Inflammatory macrophage treated with lipopolysaccharide for 4 hours (primary cell): Measurements from ENCODE around the gene FRMPD4.
"Not testable (repeated sequence)": the region's sequence is repeated elsewhere in the genome, so short reads cannot be mapped to it uniquely, and the experiment has no call there.

ENCODE experiments used
- DNase-seq: peaks from one replicate; pipeline ENCODE4 v3.0.0-alpha.2; 2020

The FRMPD4 gene

DNA sequence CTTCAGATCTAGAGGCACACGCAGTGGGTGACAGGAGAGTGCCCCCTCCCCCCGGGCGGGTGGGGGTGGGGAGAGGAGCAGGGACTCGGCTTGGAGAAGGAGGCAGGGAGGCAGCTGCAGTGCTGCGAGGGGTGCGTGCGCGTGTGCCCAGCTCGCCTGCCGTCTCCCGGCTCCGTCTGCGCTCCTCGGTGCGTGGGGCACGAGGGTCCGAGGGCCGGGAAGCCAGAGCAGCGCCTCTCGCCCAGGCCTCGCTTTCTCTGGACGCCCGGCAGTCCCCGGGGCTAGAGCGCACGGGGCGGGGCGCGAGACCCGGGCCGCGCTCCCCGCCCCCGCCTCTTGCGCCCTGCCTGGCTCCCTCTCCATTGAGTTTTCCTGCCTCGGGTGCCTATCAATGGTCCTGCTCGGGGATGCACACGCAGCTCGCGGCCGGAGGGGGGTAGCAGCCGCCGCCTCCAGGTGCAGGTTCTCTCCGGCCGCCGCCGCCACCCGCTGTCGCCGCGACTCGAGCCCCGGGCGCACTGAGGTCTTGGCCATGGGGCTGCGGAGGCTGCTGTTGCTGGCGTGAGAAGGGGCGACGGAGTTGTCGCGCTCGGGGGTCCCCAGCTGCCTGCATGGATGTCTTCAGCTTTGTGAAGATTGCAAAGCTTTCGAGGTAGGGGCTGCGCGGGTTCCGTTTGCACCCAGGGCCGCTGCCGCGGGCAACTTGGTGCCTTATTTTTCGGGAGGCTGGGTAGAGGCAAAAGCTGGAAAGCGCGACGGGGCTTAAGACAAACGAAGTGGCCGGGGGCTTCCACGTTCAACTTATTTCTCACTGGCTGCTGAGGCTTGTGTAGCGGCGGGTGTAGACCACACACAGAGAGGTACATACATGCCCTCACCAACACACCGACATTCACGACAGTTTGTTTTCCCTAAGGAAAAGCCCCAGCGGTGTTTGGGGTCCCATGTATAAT, at the start of gene FRMPD4:
FRMPD4 (plus strand) TSS at position 113 of the 953 bp plus-strand sequence; CDS start at position 612, 499 bp downstream.
- no peak for DNase-seq

DNA sequence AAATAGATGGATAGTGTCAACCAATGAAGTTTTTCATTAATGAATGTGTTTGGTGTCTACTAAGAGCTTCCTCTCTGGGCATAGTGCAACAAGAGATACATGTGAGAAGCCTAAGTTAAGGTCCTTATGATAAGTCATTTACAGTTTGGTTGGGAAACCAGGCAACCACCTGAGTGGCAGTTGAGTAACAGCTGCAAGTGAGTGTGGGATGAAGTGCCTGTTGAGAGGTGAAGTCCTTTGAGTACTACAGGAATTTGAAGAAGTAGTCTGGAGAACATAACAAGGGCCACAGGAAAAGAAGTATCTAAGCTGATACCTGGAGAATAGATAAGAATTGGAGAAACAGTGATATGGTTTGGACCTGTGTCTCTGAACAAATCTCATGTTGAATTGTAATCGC, 48.5 kb upstream of the FRMPD4 start:
- DNase-seq, result no peak

DNA sequence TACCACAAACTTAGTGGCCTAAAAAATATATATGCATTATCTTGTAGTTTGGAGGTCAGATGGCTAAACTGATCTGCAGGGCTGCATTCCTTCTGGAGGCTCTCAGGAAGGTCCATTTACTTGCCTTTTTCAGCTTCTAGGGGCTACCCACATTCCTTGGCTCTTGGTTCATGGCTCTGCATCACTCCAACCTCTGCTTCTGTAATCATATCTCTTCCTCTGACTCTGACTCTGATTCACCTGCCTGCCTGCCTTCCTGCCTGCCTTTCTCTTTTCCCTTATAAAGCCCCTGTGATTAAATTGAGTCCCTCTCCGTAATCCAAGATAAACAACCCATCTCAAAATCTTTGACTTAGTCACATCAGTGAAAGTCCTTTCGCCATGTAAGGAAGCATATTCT, 25.0 kb upstream of the FRMPD4 start:
- DNase-seq, result no peak

GRCh38 chrX:12115377-12115776, 22.9 kb upstream of the FRMPD4 start:
- no peak for DNase-seq

DNA sequence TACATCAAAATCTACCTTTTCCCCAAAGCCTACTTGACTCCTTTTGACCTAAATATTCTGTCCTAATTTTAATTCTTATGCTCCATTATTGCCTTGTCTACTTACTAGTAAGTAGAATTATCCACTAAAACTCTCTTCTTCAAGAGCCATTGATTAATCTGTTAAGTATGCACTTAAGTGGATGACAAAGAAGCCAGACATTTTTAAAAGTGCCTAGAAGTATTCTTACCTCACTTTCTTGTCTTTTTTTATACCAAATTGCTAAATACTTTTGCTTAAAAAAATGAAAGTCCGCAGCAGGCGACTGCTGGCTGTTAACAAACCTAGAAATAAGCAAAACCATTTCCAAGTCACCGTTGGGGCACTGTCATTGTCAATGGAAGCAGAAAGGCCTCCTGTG, 20.1 kb upstream of the FRMPD4 start:
- no peak for DNase-seq

DNA sequence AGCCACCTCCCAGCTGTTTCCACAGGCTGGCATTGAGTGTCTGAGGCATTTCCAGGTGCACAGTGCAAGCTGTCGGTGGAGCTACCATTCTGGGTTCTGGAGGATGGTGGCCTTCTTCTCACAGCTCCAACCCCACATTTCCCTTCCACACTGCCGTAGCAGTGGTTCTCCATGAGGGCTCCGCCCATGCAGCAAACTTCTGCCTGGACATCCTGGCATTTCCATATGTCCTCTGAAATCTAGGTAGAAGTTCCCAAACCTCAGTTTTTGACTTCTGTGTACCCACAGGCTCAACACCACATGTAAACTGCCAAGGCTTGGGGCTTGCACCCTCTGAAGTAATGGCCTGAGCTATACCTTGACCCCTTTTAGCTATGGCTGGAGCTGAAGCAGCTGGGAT, 10.3 kb upstream of the FRMPD4 start:
- DNase-seq, result no peak

DNA sequence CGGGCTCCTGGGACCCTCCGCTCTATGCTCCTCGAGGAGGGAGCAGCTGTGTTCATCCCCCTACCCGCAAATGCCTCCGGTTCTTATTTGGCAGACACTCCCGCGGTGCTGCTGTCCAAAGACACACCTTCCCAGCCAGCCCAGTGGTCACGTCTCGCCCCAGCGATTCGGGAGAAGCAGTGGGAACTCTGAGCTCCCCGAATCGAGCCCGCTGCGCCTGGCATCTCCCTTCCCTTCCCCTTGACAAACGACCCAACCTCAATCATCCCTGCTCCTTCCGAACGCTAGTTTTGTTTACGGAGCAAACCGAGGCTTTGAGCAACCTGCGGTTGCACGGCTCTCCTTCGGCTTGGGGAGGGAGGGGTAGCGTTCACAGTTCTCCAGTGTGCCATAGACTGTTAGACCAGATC, 317 bp upstream of the FRMPD4 start:
- DNase-seq, result no peak

DNA sequence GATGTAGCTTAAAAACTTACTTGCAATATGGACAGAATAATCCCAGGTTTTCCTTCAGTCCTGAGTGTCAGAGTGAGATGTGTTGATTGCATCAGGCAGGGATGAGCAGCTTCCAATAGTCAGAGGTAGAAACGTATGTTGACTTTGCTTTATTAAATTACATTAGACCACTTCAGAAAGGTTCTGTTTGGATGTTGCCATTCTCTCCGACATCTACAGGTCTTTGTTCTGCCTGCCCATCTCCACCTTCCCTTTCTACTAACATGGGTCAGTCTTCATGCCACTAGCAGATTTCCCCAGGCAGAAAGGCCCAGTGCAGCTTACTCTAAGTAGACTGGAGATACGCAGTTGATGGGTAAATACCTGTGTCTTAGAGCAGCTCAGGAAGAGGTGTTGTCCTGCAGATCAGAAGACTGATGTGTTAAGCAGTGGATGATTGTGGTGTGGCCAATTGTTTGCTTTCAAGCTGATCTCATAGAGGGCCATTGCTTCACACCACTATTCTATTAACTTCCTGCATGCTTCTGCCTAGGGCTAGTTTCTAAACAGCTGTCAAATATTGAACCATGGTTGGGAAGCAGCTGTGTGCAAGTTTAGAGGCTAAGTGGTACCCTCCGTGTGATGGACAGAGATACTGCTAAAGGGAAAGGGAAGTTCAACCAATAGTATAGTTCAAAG, 1.8 kb downstream of the FRMPD4 start:
- DNase-seq, result no peak

DNA sequence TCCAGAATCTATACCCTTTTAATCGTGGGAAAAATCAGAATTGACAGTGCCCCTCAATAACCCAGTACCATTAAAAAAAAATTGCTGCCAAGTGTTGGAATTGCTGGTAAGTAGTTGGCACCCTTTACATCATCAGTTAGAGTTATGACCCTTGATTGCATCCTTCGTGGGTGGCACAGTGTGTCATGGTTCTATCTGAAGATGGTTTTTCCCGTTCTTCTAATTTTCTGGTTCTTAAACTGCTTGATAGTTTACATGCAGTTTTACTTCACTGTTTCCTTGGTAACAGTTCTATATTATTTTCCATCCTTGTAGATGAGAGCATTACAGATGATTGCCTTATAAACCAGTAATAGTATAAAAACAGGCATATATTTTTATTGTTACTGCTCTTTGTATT, 3.2 kb downstream of the FRMPD4 start:
- DNase-seq, result no peak

DNA sequence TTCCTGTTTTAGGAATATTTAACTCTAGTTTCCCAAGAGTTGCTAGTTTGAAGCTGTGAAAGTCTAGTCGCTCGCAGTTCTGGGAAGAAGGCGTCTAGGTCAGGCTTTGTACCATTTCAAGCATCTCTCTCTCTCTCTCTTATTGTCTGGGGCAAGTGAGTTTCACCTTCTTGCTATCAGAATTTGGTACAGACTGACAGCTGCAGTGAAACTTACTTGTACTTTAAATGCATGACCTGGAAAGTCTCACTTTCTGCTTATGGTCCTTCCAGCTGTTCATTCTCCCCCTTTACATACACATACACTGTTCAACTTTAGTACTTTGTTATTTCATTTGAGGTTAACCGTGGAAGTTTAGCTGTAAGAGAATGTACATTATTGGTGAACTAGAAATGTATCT, 4.4 kb downstream of the FRMPD4 start:
- DNase-seq, result no peak

DNA sequence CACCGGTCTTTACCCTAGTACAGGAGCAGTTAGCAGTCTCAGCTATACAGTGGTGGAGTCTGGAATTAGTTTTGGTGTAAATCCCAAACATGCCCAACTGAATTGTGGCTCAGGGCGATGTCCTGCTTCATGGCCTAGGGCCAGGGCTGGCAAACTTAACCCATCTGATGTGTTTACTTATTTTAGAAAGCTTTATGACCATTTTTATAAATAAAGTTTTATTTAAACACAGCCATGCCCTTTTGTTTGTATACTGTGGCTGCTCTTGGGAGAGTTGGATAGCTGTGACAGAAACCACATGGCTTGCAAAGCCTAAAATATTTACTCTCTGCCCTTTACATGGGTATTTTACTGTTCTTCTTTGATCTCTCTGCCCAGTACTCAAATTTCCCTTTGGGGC, 7.1 kb downstream of the FRMPD4 start:
- no peak for DNase-seq

- DNase-seq, result no peak
These were observed 11.6 kb downstream of the FRMPD4 start for GRCh38 chrX:12149670-12150407.

DNA sequence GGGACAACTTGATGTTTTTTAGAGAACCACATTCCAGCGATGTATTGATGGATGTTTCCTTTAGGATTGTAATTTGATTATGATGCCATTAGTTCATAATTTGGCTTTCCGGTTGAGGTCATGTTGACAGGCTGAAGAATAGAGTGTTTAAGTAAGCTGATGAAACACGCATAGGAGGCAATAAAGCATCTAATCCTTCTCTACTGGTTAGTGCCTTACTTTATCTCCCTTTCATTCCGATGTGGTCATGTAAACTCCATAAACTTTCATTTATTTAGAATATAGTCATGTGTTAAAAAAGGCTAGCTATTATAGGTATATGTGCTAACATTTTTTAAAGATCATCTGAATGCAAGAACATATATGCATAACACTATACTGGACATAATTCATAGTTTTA, 15.0 kb downstream of the FRMPD4 start:
- DNase-seq, result no peak

- no peak for DNase-seq
These were observed 15.5 kb downstream of the FRMPD4 start for GRCh38 chrX:12153741-12154140.

DNA sequence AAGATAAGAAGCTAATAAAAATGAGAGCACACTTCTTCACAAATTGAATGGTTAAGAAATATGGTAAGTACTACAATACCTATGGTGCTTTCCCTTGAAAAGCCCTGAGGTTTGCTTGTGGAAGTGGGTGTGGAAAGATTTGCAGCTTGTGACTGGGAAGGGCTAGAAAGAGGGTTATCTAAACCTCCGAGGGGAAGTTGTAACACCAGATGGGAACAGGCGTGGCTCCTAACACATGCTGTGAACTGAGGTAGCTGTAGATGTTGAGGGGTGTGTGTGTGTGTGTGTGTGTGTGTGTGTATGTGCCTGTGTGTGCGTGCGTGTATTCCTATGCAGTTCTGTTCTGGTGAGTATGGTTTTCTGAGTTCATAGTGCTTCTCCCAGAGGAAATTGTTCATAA, 21.5 kb downstream of the FRMPD4 start:
- DNase-seq, result no peak

GRCh38 chrX:12162420-12162819, 24.1 kb downstream of the FRMPD4 start:
- DNase-seq, result no peak

GRCh38 chrX:12164180-12164579, 25.9 kb downstream of the FRMPD4 start:
- not testable (repeated sequence) for DNase-seq

DNA sequence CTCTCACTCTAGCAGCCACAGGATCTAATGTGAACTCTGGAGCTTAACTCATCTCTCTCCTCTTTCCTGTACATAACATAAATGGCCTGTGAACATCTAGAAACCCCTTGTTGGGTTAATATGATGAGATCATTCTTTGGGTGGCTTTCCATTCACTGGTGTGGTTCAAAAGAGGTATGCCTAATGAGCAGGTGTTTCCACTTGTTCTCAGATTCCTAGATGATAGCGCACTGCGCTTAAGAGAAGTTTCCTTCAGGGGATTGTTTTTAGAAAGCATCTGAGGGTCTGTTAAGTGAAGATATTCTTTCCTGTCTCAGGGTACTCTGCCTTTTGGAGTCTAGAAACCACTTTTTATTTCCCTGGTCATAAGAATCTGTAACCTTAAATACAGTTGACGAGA, 32.5 kb downstream of the FRMPD4 start:
- no peak for DNase-seq

- DNase-seq, result no peak
These were observed 36.1 kb downstream of the FRMPD4 start for GRCh38 chrX:12174358-12174757.

GRCh38 chrX:12197030-12197429, 58.8 kb downstream of the FRMPD4 start:
- DNase-seq, result no peak

- DNase-seq, result no peak
These were observed 68.1 kb downstream of the FRMPD4 start for GRCh38 chrX:12206413-12206812.

DNA sequence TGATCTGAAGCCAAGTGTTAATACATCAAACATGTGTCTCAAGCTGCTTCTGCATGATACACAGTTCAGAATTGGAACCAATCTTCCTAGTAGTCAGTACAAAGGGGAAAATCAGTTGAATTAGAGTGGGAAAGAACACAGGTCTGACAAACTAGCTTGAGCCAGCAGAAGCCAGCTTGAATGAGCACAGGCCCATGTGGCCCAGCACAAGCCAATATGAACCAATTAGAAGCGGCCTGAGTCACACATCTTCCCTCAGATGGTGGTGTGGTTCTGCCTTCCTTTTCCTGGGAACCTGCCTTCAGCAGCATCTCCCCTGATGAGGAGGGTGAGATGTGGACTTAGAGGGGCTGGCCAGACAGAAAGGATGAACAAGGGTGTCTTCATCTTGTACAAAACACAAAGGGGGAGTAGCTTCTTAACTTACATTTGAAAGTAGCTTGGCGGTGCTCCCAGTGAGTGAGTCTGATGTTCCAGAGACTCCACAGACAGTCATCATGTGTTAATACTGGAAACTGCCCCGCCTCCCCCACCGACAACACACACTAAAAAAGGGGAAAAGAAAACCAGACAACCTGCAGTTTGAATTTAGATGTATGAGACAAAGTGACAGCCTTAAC, 72.0 kb downstream of the FRMPD4 start:
- no peak for DNase-seq

- no peak for DNase-seq
These were observed 72.7 kb downstream of the FRMPD4 start for GRCh38 chrX:12210971-12211370.
